NB4 (cell line): ENCODE measurements around the gene RANBP3.
"Not testable (repeated sequence)": the region's sequence is repeated elsewhere in the genome, so short reads cannot be mapped to it uniquely, and the experiment has no call there.

Experiments used
- DNase-seq: peaks from one replicate; pipeline ENCODE4 v3.0.0; 2010; ENCODE audit warnings: low read depth
- H3K4me3 ChIP-seq: one replicate; pipeline ENCODE4 v1.5.1; 2011; ENCODE audit warnings: mild to moderate bottlenecking, low read depth, low read length, moderate library complexity
- CTCF ChIP-seq: IDR thresholded peaks from one replicate; pipeline ENCODE4 v1.5.1; 2012; ENCODE audit warnings: low read depth, low read length
- MYC ChIP-seq: IDR thresholded peaks from 2 replicates; pipeline ENCODE4 v1.6.1; 2011; ENCODE audit warnings: low read depth, low read length
- POLR2A ChIP-seq: IDR thresholded peaks from 2 replicates; pipeline ENCODE4 v1.6.1; 2011; ENCODE audit warnings: mild to moderate bottlenecking; ENCODE audit not compliant: insufficient read length; ENCODE audit errors: extremely low read depth
- TF ChIP-seq, protein P1 (sequence below): IDR thresholded peaks from 2 replicates; pipeline ENCODE4 v1.6.1; 2011; ENCODE audit warnings: low read depth, low read length

Gene RANBP3

GRCh38 chr19:5991244-5991838 lies 13.4 kb upstream of the RANBP3 start:
- H3K4me3 ChIP-seq, result no peak overlapping the region
- DNase-seq, result no peak
- TF ChIP-seq CTCF (no peak), POLR2A (no peak), MYC (no peak)
- TF ChIP-seq, protein P1, sequence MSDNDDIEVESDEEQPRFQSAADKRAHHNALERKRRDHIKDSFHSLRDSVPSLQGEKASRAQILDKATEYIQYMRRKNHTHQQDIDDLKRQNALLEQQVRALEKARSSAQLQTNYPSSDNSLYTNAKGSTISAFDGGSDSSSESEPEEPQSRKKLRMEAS, result no peak

GRCh38 chr19:5990289-5990797 lies 12.4 kb upstream of the RANBP3 start:
- H3K4me3 ChIP-seq, result no peak overlapping the region
- DNase-seq, result no peak
- TF ChIP-seq, protein P1, result no peak
- TF ChIP-seq POLR2A, result no peak
- TF ChIP-seq MYC, result no peak
- TF ChIP-seq CTCF, result no peak

DNA sequence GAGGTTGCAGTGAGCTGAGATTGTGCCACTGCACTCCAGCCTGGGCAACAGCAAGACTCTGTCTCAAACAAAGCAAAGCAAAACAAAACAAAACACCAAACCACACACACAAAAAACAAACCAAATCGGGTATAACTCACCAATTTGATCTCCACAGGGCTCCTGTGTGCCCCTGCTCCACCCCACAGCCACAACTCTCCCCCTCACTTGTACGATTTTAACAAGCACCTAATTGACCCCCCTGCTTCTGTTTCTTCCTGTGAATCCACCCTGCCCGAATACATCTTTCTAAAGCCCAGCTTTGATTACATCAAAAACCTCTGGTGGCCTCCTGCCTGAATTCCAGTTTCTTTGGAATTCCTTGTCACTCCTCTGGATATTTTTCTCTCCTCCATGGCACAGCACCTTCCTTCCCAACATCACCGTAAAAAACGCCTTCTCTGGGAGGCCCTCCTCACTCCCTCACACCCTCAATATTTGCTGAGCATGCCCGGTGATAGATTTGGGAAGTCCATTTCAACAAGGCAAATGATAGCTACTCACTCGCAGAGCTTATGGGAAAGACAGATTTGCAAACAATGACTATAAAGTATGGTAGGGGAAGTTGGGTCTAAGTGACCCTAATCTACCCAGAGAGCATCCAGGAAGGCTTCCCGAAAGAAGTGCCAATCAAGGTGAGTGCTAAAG lies 11.6 kb upstream of the RANBP3 start:
- no peak overlapping the region for H3K4me3 ChIP-seq
- no peak for DNase-seq
- TF ChIP-seq POLR2A (no peak), CTCF (no peak)

- TF ChIP-seq POLR2A (no peak), CTCF (no peak), MYC (no peak)
- TF ChIP-seq, protein P1, result no peak
- no peak for DNase-seq
- no peak overlapping the region for H3K4me3 ChIP-seq
These were observed 10.8 kb upstream of the RANBP3 start for GRCh38 chr19:5988517-5989387.

DNA sequence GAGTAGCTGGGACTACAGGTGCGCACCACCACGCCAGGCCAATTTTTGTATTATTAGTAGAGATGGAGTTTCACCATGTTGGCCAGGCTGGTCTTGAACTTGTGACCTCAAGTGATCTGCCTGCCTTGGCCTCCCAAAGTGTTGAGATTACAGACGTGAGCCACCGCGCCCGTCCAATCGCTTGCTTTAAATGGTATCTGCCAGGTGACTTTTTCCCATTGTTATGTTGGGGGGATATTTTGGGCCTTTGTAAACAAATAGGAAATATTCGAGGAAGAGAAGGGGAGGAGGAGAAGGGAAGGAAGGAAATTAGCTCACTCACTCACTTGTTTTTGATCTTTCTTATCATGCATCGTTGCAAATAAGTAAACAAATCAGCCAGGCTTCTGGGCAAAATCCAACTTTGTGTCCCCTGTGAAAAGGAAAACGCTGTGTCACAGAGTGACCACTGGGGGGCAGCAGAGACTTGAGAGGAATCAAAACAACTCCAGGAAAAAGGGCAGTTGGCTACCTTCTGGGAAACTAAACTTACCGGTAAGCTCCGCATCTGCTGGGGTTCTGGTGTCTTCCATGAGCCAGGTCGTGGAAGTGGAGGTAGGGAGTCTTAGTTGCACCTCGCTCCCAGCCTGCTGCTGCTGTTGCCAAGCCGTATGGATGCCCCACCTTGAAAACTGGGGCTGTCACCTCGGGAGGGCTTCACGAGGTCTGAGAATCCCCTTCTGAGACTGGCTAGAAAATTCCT lies 9.3 kb upstream of the RANBP3 start:
- TF ChIP-seq CTCF (peak; percentile 61), POLR2A (no peak)
- peak; percentile 61 for DNase-seq
- no peak overlapping the region for H3K4me3 ChIP-seq

GRCh38 chr19:5985837-5986236 lies 7.9 kb upstream of the RANBP3 start:
- not testable (repeated sequence) for H3K4me3 ChIP-seq, DNase-seq
